IPS-NIHi11 (cell line): ENCODE measurements around the gene MYL7.

Experiments
- DNase-seq: peaks from one replicate; pipeline ENCODE4 v3.0.0; 2012; ENCODE audit warnings: mixed read lengths, low spot score

The MYL7 gene

GRCh38 chr7:44112231-44112996, 28.7 kb downstream of the MYL7 start:
- peak; percentile 57 for DNase-seq

GRCh38 chr7:44111761-44112160, 29.4 kb downstream of the MYL7 start:
- DNase-seq, result no peak

GRCh38 chr7:44110719-44111635, 30.2 kb downstream of the MYL7 start:
- DNase-seq, result no peak

GRCh38 chr7:44109991-44110390, 31.1 kb downstream of the MYL7 start:
- DNase-seq, result no peak

GRCh38 chr7:44108768-44109750, 32.1 kb downstream of the MYL7 start:
- peak; percentile 35 for DNase-seq

- no peak for DNase-seq
Observed at GRCh38 chr7:44107961-44108767, 33.0 kb downstream of the MYL7 start.

GRCh38 chr7:44107116-44107960, 33.8 kb downstream of the MYL7 start:
- DNase-seq, result no peak

- DNase-seq, result no peak
Observed at GRCh38 chr7:44106311-44107065, 34.6 kb downstream of the MYL7 start.

GRCh38 chr7:44105832-44106231, 35.3 kb downstream of the MYL7 start:
- no peak for DNase-seq

GRCh38 chr7:44104860-44105771, 36.0 kb downstream of the MYL7 start:
- DNase-seq, result peak; percentile 55

- peak; percentile 88 for DNase-seq
Observed at GRCh38 chr7:44103923-44104859, 36.9 kb downstream of the MYL7 start, which contains the start of gene AEBP1. Gene AEBP1 (plus strand): TSS chr7:44104345. CDS start chr7:44104666, 321 bp downstream.

GRCh38 chr7:44103566-44103922, 37.6 kb downstream of the MYL7 start:
- peak; percentile 28 for DNase-seq

- DNase-seq, result no peak
Observed at GRCh38 chr7:44102846-44103565, 38.1 kb downstream of the MYL7 start.

- no peak for DNase-seq
Observed at GRCh38 chr7:44101966-44102845, 38.9 kb downstream of the MYL7 start.

GRCh38 chr7:44101303-44101965, 39.7 kb downstream of the MYL7 start:
- no peak for DNase-seq
